ENCODE measurements around the gene BPIFB1.

- TF ChIP-seq CTCF (IDR thresholded peaks at IDR 0.05) (no peak), EP300 (IDR thresholded peaks at IDR 0.05) (no peak)
Observed at GRCh38 chr20:33236351-33236750, 46.7 kb upstream of the BPIFB1 start.

All from esophagus muscularis mucosa (tissue), 3 donors.